Measurements from ENCODE around the gene TESK1. TPM values are rescaled to one million over a fixed set of nuclear protein-coding genes. Genes with fewer than 3 reads are reported as not detected.

The TESK1 gene
- total and polyA plus RNA-seq, 4 donors, result 13.7 to 46.9 (median 30.5) TPM

DNA sequence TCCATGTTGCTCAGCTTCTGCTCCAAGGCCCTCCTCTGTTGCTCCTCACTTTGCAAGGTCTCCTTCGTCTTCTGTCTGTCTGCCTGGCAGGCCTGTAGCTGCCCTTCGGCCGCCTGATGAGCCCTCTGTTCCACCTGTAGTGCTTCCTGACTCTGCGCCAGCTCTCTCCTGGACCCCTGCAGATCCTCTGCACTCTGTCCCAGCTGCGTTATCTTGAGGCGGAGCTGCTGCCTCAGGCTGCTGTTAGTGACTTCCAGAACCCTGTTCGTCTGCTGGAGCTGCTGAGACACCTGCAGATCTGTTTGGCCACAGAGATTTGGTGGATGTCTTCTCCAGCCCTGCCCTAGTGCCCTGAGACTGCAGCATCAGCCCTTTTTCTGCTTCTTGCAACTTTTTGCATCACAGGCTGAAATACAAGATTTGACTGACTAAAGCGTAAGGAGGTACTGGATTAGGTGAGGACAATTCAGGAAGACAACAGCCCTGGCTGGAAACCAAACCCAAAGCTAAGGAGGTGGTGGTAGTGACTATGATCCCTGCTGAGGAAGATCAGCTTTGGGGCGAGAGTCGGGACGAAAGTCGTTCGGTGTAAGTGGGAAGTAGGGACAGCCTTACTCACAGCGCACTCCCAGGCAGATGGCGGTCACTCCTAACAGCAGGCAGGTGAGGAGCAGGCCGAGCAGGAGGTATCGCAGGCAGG, 11.1 kb downstream of the TESK1 start:
- ATAC-seq (ENCODE audit: insufficient read depth, low FRiP score) (no peak), DNase-seq (no peak)
- TF ChIP-seq, protein P1, sequence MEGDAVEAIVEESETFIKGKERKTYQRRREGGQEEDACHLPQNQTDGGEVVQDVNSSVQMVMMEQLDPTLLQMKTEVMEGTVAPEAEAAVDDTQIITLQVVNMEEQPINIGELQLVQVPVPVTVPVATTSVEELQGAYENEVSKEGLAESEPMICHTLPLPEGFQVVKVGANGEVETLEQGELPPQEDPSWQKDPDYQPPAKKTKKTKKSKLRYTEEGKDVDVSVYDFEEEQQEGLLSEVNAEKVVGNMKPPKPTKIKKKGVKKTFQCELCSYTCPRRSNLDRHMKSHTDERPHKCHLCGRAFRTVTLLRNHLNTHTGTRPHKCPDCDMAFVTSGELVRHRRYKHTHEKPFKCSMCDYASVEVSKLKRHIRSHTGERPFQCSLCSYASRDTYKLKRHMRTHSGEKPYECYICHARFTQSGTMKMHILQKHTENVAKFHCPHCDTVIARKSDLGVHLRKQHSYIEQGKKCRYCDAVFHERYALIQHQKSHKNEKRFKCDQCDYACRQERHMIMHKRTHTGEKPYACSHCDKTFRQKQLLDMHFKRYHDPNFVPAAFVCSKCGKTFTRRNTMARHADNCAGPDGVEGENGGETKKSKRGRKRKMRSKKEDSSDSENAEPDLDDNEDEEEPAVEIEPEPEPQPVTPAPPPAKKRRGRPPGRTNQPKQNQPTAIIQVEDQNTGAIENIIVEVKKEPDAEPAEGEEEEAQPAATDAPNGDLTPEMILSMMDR (IDR thresholded peaks at IDR 0.05; ENCODE audit: control extremely low read depth, extremely low read depth), result no peak
- Histone ChIP-seq H3K4me3 (no peak overlapping the region), H3K36me3 (ENCODE audit: control insufficient read depth in 4 of 4, insufficient read depth in 4 of 4, low read length in 4 of 4) (no peaks in the 10 kb centered on the region), H3K27me3 (ENCODE audit: control insufficient read depth in 3 of 3, insufficient read depth in 3 of 3, low read length in 2 of 3) (peaks cover 0 to 17% (median 16%) of the 10 kb centered on the region in 3 donors), H3K9me3 (ENCODE audit: control insufficient read depth in 4 of 4, insufficient read depth in 3 of 4, low read length in 3 of 4) (no peaks in the 10 kb centered on the region), H3K4me1 (ENCODE audit: control insufficient read depth in 5 of 5, insufficient read depth in 5 of 5, low read length in 5 of 5) (peaks cover 0 to 7% (median 0%) of the 10 kb centered on the region in 5 donors), H3K9ac (ENCODE audit: insufficient read depth in 1 of 2, low read length in 2 of 2) (no peak overlapping the region), H3K27ac (ENCODE audit: low read depth in 1 of 2, low read length in 1 of 2) (no peak overlapping the region)
- 83 to 84% methylated on average over 17 of the region's 17 CpGs for WGBS, 2 donors

DNA sequence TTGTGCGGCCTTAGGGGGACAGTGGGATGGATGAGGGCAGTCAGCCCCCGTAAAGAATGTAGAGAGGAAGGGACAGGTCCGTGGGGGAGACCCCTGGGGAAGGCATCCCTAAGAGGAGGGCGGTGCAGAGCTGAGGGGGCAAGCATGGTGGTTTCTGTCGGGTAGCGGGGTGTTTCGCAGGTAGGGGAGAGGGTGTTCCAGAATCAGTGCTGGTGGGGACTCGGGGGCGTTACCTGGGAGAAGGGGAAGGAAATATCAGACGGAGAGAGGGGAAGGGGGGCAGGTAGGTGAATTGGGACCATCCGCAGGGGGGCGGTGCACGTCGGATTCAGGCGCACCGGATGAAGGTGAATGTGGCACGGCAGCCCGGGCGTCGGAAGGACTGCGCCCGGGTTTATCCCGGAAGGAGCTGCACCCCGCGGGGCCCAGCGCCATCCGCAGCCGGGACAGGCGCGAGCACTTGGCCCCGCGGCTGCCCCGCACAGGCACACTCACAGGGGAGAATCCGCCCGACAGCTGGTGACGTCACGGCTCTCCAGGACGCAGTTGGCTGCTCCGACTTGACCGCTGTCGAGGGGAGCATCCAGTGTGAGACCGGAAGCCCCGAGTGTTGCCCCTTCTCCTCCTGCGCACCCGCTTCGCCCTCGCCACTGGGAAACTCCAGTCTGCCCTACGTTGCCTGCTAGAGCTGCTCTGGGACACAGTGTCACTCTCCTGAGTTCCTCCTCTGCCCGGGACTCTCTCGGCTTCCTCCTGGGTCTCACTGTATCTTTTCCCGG, 11.8 kb downstream of the TESK1 start:
- TF ChIP-seq, protein P1 (IDR thresholded peaks at IDR 0.05; ENCODE audit: control extremely low read depth, extremely low read depth), result no peak
- peak overlapping the region; percentile 18 for H3K4me3 ChIP-seq
- H3K9me3 ChIP-seq (ENCODE audit: control insufficient read depth in 4 of 4, insufficient read depth in 3 of 4, low read length in 3 of 4), result no peaks in the 10 kb centered on the region
- H3K27me3 ChIP-seq (ENCODE audit: control insufficient read depth in 3 of 3, insufficient read depth in 3 of 3, low read length in 2 of 3), result peaks cover 0 to 17% (median 16%) of the 10 kb centered on the region in 3 donors
- peak; percentile 34 for ATAC-seq (ENCODE audit: insufficient read depth, low FRiP score)
- no peak overlapping the region for H3K27ac ChIP-seq (ENCODE audit: low read depth in 1 of 2, low read length in 1 of 2)
- no peaks in the 10 kb centered on the region for H3K36me3 ChIP-seq (ENCODE audit: control insufficient read depth in 4 of 4, insufficient read depth in 4 of 4, low read length in 4 of 4)
- 9 to 10% methylated on average over 47 to 51 of the region's 51 CpGs for WGBS, 2 donors
- DNase-seq, result peak; percentile 53 to 80 (median 66)
- peaks cover 0 to 7% (median 0%) of the 10 kb centered on the region in 5 donors for H3K4me1 ChIP-seq (ENCODE audit: control insufficient read depth in 5 of 5, insufficient read depth in 5 of 5, low read length in 5 of 5)
- no peak overlapping the region for H3K9ac ChIP-seq (ENCODE audit: insufficient read depth in 1 of 2, low read length in 2 of 2)

DNA sequence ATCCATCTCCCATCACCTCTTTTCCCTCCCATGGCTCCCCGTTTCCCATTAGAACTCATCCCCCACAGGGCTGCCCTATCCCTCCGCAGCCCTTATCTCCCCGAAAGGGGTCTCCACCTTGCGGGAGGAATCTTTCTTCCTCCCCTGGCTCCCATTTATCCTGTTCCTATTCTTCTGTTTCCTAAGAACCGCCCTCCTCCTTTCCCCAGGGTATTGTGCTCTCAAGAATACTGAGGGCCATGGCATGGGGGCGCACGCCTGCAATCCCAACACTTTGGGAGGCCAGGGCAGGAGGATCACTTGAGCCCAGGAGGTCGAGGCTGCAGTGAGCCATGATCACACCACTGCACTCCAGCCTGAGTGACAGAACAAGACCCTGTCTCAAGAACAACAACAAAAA, 12.5 kb downstream of the TESK1 start:
- DNase-seq (no peak), ATAC-seq (ENCODE audit: insufficient read depth, low FRiP score) (no peak)
- Histone ChIP-seq H3K4me1 (ENCODE audit: control insufficient read depth in 5 of 5, insufficient read depth in 5 of 5, low read length in 5 of 5) (peaks cover 0 to 7% (median 0%) of the 10 kb centered on the region in 5 donors), H3K4me3 (no peak overlapping the region), H3K9me3 (ENCODE audit: control insufficient read depth in 4 of 4, insufficient read depth in 3 of 4, low read length in 3 of 4) (no peaks in the 10 kb centered on the region), H3K27me3 (ENCODE audit: control insufficient read depth in 3 of 3, insufficient read depth in 3 of 3, low read length in 2 of 3) (peaks cover 0 to 17% (median 16%) of the 10 kb centered on the region in 3 donors), H3K36me3 (ENCODE audit: control insufficient read depth in 4 of 4, insufficient read depth in 4 of 4, low read length in 4 of 4) (no peaks in the 10 kb centered on the region), H3K9ac (ENCODE audit: insufficient read depth in 1 of 2, low read length in 2 of 2) (no peak overlapping the region), H3K27ac (ENCODE audit: low read depth in 1 of 2, low read length in 1 of 2) (no peak overlapping the region)
- WGBS, 2 donors, result 63 to 66% methylated on average over 8 of the region's 8 CpGs
- TF ChIP-seq, protein P1 (IDR thresholded peaks at IDR 0.05; ENCODE audit: control extremely low read depth, extremely low read depth), result no peak

Data from lung (tissue), 12 donors.